ENCODE measurements around the gene TERB1.
A peak's percentile ranks its signal among the peaks of the same experiment; 100 is the strongest.

Gene TERB1

GRCh38 chr16:66741950-66742808 is 59.2 kb downstream of the TERB1 start:
- DNase-seq = peak in 1 of 2 donors; percentile 45

- peak; percentile 57 to 61 for DNase-seq
Observed at GRCh38 chr16:66741169-66741900, 60.0 kb downstream of the TERB1 start.

DNA sequence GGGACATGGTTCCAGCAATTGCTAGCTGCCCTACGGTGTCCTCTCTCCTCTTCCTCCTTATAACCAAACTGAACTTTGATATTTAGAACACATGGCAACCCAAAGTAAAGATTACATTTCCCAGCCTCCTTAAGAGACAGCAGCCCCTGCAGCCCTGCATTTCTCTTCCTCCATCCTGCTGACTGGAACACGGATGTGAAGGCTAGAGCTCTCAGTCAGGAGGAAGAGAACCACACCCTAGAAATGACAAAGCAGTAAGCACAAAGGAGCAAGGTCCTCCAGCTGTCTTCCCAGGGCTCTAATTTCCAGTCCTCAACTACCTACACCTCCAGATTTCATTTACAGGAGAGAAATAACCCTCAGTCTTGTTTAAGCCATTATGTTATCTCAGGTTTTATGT is 60.9 kb downstream of the TERB1 start:
- peak; percentile 58 to 59 for DNase-seq

DNA sequence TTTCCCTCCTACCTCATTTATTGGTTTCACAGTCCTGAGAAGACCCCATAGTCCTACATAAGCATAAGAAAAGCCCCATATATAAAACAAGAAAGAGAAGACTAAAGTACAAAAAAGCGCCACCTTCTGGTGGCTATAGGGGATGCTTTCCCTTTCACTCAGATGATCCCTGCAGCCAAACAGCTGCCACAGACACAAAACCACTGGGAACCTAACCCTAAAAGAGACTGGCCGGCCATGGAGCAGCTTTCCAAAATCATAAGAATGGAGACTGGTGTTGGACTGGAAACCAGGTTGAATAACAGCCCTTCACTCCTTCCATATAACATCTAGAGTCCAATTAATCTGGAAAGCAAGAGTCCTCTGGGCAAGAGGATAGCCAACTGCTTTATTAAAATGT is 61.4 kb downstream of the TERB1 start:
- peak; percentile 41 to 46 for DNase-seq

- no peak for DNase-seq
Observed at GRCh38 chr16:66735891-66736290, 65.5 kb downstream of the TERB1 start.

DNA sequence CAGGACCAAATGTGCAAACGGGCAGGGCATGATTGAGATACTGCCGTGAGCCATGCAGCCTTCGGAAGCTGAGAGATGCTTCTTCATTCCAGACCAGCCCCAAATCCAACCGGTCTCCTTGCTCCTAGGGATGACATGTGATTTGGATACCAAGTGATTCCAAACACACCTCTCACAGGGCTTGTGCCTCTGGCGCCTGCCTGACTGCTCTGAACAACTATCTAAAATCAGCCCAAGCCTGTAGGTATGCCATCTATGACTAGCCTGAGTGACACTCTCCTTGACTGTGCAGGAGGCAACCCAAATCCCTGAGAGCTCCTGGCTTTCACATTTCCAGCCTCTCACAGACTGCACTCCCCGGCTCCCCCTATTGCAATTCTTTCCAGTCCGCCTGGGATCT is 70.3 kb downstream of the TERB1 start:
- no peak for DNase-seq

DNA sequence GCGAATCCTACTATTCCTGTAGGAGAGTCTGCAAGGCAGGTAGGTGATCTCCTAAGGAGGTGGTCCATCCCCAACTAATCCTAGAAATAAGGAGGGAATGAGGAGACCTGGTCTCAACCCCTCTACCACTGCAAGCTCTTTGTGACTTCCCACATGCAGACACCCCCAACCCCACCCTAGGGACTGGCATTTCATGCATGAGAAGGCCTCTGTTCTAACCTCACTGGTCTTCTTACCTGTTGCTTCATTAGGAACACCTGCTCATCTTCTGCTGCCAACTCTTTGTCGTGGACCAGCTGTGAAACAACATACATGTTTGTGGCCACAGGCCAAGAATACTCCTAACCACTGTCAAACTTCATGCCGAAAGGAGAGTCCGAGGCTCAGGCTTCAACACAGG is 72.6 kb downstream of the TERB1 start:
- no peak for DNase-seq

DNA sequence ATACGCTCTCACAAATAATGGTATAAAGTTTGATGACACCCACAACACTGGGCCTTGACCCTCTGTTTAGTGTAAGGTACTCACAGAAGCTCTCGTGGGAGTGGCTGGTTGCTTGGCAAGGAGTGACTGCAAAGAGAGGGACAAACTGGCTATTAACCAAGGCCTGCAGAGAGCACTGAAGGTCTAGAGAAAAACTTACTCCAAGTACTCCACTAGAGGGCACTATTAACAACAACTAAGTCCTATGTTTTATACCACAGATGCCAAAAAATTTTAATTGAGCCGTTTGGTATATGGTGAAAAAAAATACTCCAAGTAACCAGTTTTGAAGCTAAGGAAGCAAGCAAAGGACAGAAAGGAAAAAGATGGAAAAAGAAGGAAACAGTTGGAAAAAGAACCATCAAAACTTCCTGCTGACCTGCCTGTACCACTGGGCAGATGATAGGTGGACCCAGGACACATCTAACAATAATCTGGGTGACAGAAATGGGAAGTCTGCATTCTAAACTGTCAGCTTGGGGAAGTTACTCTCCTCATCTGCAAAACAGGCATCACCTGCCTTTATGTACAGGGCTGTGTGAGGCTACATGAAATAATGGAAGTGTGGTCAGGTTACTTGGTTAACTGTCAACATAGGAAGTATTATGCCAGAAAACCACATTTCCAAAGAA is 73.1 kb downstream of the TERB1 start:
- peak; percentile 57 to 81 for DNase-seq

DNA sequence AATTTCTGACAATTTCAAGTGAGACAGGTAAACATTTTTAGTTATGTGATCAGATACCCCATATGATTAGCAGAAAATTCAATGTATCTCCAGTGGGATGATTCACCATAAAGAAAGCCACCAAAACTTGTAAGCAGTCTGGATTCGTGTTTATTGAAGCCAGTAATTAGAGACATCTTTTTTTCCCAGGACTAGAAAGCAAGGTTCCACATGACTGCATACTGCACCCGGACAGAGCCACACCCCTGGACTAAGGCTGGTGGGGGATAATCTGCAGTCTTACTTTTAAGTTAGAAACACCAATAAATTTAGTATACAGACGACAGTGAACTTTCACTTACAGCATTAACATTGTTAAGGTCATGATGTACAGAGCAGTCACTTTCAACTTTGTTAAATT is 80.6 kb downstream of the TERB1 start:
- DNase-seq = no peak

DNA sequence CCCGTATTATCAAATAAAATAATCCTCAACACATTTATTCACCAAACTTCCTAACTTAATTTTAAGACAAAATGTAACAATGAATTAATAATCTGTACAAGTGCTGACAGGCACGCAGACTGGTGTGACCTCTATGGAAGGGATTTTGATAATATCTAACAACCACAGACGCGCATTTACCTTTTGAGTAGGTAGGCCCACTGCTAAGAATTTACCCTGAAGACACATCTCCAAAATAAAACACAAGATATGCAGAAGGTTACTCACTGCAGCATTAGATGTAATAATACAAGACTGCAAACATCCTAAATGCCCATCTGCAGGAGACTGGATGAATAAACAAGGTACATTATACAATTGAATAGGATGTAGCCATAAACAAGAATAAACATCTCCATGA is 82.1 kb downstream of the TERB1 start:
- DNase-seq = no peak

DNA sequence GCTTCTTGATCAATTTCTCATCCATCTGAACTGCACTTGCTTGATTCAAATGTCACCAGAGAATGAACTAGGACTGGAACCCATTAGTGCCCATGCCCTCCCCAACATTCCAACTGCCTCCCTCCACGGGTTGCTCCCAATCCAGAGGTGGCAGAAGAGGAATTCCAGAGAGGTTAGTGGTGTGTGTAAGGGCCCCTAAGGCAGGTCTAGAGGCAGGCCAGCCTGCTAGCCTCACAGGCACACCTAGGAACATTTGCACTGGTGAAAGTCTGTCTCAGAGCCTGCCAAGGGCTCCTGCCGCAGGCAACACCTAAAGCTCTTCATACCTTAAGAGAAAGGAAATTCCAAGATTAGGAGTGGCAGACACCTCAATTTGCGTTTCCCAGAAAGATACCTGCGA is 83.6 kb downstream of the TERB1 start:
- DNase-seq = no peak

GRCh38 chr16:66717112-66717675 is 84.2 kb downstream of the TERB1 start:
- DNase-seq = peak; percentile 51 to 63

DNA sequence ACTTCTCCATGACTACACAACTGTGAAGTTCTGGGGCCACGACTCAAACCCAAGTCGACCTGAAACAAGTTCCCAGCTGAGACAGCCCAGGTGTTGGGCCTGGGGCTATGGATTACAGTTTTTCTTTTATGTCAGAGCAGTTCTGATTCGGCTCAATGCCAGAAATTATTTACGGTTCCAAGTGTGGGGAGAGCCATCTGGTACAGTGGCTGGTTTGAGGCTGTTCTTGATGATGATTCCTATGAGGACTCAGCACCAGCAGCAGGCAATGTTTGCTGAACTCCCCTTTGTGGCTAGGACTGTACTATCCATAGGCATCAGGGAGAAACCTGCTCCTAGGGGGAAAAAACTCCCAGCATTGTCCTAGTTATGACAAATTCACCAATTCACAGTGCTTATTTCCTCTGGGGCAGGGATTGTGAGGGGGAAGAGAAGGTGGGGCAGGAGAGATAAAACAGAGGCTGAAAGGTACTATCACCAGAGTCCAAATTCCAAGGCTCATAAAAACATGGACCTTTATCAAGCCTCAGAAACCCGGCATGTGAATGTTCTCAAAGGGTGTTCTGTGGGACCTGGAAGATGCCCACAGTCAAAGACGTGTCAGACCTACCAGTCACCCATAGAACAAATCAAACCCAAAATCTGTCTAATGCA is 86.6 kb downstream of the TERB1 start:
- no peak for DNase-seq

- DNase-seq = no peak
Observed at GRCh38 chr16:66714062-66714461, 87.3 kb downstream of the TERB1 start.

GRCh38 chr16:66713076-66713475 is 88.3 kb downstream of the TERB1 start:
- DNase-seq = no peak

DNA sequence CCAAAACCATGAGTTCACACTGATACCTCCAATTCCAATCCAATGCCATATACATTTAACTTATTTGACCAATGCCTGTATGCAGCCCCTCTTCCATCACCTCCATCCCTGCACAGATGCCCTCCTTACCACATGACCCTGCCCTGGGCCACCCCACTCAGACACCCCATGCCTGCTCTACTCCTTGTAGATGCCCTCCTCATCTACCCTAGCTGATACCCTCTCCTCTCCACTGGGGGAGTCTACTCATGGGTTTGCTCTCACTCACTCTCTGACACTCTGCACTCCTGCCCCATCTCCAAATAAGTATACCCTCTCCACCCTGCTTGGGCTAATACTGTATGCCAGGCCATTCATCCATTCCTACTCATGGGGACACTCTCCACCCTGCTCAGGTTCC is 88.9 kb downstream of the TERB1 start:
- no peak for DNase-seq

GRCh38 chr16:66711581-66711980 is 89.8 kb downstream of the TERB1 start:
- DNase-seq = no peak

DNA sequence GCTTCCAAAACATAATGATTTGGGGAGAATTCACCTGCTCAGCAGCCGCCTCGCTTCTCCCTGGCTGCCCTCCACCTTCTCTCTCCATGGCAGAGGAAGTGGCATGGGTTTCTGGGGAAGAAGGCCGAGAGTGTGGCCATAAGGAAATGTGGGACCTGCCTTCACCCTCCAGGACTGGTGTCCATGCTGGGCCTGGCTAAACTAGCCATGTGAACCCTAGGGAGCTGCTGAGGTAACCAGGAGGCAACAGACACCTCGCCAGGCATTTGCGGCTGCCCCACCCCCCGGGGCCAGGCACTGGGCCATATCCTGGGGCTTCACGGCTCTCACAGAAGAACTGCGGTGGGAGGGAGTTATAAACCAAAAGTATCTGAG is 94.9 kb downstream of the TERB1 start:
- DNase-seq = no peak

GRCh38 chr16:66705790-66706505 is 95.4 kb downstream of the TERB1 start:
- DNase-seq = no peak

All from inflammatory macrophage (primary cell).